HG02678 (cell line): ENCODE data around the gene APCDD1.
"Not testable (repeated sequence)": the region's sequence is repeated elsewhere in the genome, so short reads cannot be mapped to it uniquely, and the experiment has no call there.

ENCODE experiments used
- ATAC-seq: cut with Tn5 transposase; IDR thresholded peaks from one replicate; pipeline ENCODE4 v1.9.1; 2021; ENCODE audit warnings: mild to moderate bottlenecking, moderate library complexity; ENCODE audit not compliant: unreplicated experiment

The APCDD1 gene

GRCh38 chr18:10487154-10487553 lies 32.7 kb downstream of the APCDD1 start:
- ATAC-seq, result no peak

GRCh38 chr18:10488017-10488416 lies 33.6 kb downstream of the APCDD1 start:
- no peak for ATAC-seq

GRCh38 chr18:10490401-10491165 lies 36.1 kb downstream of the APCDD1 start:
- peak; percentile 97 for ATAC-seq

GRCh38 chr18:10495936-10496335 lies 41.5 kb downstream of the APCDD1 start:
- no peak for ATAC-seq

- ATAC-seq, result no peak
These were observed 42.8 kb downstream of the APCDD1 start for GRCh38 chr18:10497206-10497749.

- ATAC-seq, result no peak
These were observed 44.8 kb downstream of the APCDD1 start for GRCh38 chr18:10499230-10499629.

GRCh38 chr18:10500038-10500437 lies 45.6 kb downstream of the APCDD1 start:
- no peak for ATAC-seq

GRCh38 chr18:10504723-10505122 lies 50.3 kb downstream of the APCDD1 start:
- no peak for ATAC-seq

- ATAC-seq, result not testable (repeated sequence)
These were observed 51.5 kb downstream of the APCDD1 start for GRCh38 chr18:10505892-10506291.

GRCh38 chr18:10508591-10508990 lies 54.2 kb downstream of the APCDD1 start:
- no peak for ATAC-seq

- no peak for ATAC-seq
These were observed 56.8 kb downstream of the APCDD1 start for GRCh38 chr18:10511236-10511635.

- ATAC-seq, result no peak
These were observed 59.6 kb downstream of the APCDD1 start for GRCh38 chr18:10514082-10514481.

GRCh38 chr18:10514601-10515000 lies 60.2 kb downstream of the APCDD1 start:
- ATAC-seq, result no peak

GRCh38 chr18:10515456-10515855 lies 61.0 kb downstream of the APCDD1 start:
- no peak for ATAC-seq

- ATAC-seq, result no peak
These were observed 61.6 kb downstream of the APCDD1 start for GRCh38 chr18:10516078-10516477.

GRCh38 chr18:10518595-10519255 lies 64.3 kb downstream of the APCDD1 start:
- ATAC-seq, result no peak

- no peak for ATAC-seq
These were observed 64.9 kb downstream of the APCDD1 start for GRCh38 chr18:10519366-10519765.

- peak; percentile 85 for ATAC-seq
These were observed 65.8 kb downstream of the APCDD1 start for GRCh38 chr18:10519999-10520935.

GRCh38 chr18:10521566-10521965 lies 67.1 kb downstream of the APCDD1 start:
- no peak for ATAC-seq

- ATAC-seq, result no peak
These were observed 68.1 kb downstream of the APCDD1 start for GRCh38 chr18:10522574-10522973.

GRCh38 chr18:10523544-10523943 lies 69.1 kb downstream of the APCDD1 start:
- ATAC-seq, result no peak
